Mesothelial cell of epicardium (in vitro differentiated cells): ENCODE results near the gene DIAPH2. TPM values are rescaled to one million over a fixed set of nuclear protein-coding genes. Genes with fewer than 3 reads are reported as not detected.

ENCODE experiments used
- DNase-seq, 2 experiments: peaks; one replicate each; pipeline ENCODE4 v3.0.0; 2021; ENCODE audit warnings: low spot score in 2 of 2; ENCODE audit not compliant: unreplicated experiment in 2 of 2
- H3K27ac Mint-ChIP-seq: 2 replicates; pipeline ENCODE4 v1.8.0; 2021; ENCODE audit warnings: mixed read lengths
- H3K27me3 Mint-ChIP-seq: 2 replicates; pipeline ENCODE4 v1.8.0; 2021; ENCODE audit warnings: low read depth, mixed read lengths
- H3K36me3 Mint-ChIP-seq: 2 replicates; pipeline ENCODE4 v1.8.0; 2021; ENCODE audit warnings: mixed read lengths
- H3K4me1 Mint-ChIP-seq: 2 replicates; pipeline ENCODE4 v1.8.0; 2021; ENCODE audit warnings: mixed read lengths
- H3K4me3 Mint-ChIP-seq: 2 replicates; pipeline ENCODE4 v1.8.0; 2021; ENCODE audit warnings: mild to moderate bottlenecking, moderate library complexity, mixed read lengths
- H3K9me3 Mint-ChIP-seq: 2 replicates; pipeline ENCODE4 v1.8.0; 2021; ENCODE audit warnings: mixed read lengths
- total RNA-seq: library from RNA; stranded (reverse); gene quantifications from 3 replicates; pipeline ENCODE4 v1.2.1, GENCODE V29; 2021
- TF ChIP-seq, protein P1 (sequence below): fragments of 200-600 bp; sonication (generic); IDR thresholded peaks from one replicate; pipeline ENCODE4 v1.5.0; 2021; ENCODE audit warnings: antibody characterized with exemption; ENCODE audit not compliant: unreplicated experiment

DIAPH2 gene
- total RNA-seq, 1 donor from 2014 or later, result 19.2 TPM

DNA sequence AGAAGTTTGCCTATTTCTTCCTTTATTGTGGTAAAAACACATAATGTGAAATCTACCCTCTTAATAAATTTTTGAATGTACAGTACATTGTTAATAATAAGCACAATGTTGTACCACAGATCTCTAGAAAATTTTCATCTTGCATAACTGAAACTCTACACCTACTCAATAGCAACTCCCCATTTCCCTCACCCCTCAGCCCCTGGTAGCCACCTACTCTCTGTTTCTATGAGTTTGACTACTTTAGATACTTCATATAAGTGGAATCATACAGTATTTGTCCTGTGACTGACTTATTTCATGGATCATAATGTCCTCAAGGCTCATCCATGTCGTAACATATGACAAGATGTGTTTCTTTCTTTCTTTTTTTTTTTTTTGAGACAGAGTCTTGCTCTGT, 645.5 kb downstream of the DIAPH2 start:
- Mint-ChIP-seq H3K27me3 (no peaks in the 10 kb centered on the region), H3K36me3 (no peaks in the 10 kb centered on the region), H3K4me1 (peaks cover 28% of the 10 kb centered on the region), H3K9me3 (no peaks in the 10 kb centered on the region), H3K27ac (no peak overlapping the region), H3K4me3 (no peak overlapping the region)
- no peak for DNase-seq
- TF ChIP-seq, protein P1, sequence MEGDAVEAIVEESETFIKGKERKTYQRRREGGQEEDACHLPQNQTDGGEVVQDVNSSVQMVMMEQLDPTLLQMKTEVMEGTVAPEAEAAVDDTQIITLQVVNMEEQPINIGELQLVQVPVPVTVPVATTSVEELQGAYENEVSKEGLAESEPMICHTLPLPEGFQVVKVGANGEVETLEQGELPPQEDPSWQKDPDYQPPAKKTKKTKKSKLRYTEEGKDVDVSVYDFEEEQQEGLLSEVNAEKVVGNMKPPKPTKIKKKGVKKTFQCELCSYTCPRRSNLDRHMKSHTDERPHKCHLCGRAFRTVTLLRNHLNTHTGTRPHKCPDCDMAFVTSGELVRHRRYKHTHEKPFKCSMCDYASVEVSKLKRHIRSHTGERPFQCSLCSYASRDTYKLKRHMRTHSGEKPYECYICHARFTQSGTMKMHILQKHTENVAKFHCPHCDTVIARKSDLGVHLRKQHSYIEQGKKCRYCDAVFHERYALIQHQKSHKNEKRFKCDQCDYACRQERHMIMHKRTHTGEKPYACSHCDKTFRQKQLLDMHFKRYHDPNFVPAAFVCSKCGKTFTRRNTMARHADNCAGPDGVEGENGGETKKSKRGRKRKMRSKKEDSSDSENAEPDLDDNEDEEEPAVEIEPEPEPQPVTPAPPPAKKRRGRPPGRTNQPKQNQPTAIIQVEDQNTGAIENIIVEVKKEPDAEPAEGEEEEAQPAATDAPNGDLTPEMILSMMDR, result no peak

DNA sequence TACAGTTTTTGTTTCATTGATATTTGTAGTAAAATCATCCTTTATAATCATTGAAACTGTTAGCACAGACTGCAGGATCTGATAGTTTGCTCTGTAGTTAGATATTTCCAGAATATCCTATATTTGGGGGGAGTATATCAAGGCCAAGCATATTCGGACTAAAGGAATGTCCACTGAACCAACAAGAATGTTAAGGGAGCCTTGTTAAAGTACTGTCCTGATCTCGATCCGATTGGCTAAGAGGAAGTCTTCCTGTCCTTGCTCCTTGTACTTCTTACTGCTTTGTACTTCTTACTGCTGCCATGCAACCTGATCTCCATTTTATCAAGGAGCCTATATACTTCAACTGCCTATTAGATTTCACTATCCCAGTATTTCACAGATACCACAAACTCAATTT, 648.3 kb downstream of the DIAPH2 start:
- Mint-ChIP-seq H3K36me3 (no peaks in the 10 kb centered on the region), H3K4me1 (peaks cover 21% of the 10 kb centered on the region), H3K27ac (peak overlapping the region; percentile 1), H3K4me3 (no peak overlapping the region), H3K27me3 (no peaks in the 10 kb centered on the region), H3K9me3 (no peaks in the 10 kb centered on the region)
- DNase-seq, result no peak
- TF ChIP-seq, protein P1, result no peak

DNA sequence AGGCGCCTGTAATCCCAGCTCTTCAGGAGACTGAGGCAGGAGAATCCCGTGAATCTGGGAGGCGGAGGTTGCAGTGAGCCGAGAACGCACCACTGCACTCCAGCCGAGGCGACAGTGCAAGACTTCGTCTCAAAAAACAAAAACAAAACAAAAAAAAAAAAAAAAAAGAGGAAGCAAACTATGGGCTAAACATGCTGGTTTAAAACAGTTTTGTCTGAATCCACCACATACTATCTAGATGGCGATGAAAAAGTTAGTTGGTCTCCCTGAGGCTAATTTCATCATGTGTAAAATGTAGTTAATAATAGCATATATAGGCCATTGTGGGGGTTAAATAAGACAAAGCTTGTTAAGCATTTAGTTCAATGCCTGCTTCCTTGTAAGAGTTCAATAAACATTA, 650.2 kb downstream of the DIAPH2 start:
- Mint-ChIP-seq H3K4me3 (no peak overlapping the region), H3K9me3 (no peaks in the 10 kb centered on the region), H3K27ac (no peak overlapping the region), H3K4me1 (peaks cover 14% of the 10 kb centered on the region), H3K27me3 (no peaks in the 10 kb centered on the region), H3K36me3 (no peaks in the 10 kb centered on the region)
- TF ChIP-seq, protein P1, result no peak
- DNase-seq, result no peak

DNA sequence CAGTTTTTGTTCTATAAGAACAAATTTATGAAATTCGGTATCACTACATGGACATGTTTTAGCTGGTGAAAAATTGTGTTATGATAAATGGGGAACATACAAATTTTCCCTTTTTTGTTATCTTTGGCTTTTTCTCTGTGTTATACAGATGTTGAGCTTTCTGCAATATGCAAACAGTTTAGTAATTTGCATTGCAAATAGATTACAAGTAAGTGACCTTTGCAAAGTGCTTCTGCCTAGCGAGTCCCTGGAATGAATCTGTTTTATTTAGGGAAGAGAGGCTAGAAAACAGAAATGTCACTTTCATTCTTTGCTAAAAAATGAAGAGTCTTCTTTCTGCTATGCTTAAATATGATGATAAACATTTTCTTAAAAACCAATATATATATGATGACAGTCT, 660.1 kb downstream of the DIAPH2 start:
- no peak for DNase-seq
- H3K27me3 Mint-ChIP-seq, result no peaks in the 10 kb centered on the region
- peaks cover 9% of the 10 kb centered on the region for H3K4me1 Mint-ChIP-seq
- no peak overlapping the region for H3K4me3 Mint-ChIP-seq
- TF ChIP-seq, protein P1, result no peak
- no peak overlapping the region for H3K27ac Mint-ChIP-seq
- no peaks in the 10 kb centered on the region for H3K9me3 Mint-ChIP-seq
- no peaks in the 10 kb centered on the region for H3K36me3 Mint-ChIP-seq

DNA sequence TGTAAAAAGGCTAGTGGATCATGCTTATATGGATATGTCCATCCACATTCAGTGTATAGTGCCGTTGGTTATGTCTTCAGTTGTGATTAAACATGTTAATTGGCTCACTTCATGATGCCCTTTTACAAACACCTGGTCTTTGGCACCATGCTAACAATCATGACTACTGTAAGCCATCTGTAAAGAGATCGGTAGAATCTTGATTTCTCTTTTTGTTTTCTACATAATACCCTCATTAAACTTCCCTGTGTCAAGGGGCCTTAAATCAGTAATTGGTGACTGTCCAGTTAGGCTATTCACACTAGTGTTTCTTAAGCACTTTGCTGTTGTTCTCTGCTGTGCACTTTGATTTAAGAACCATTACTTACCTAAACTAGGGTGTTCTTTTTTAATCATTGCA, 674.3 kb downstream of the DIAPH2 start:
- peaks cover 4% of the 10 kb centered on the region for H3K4me1 Mint-ChIP-seq
- no peaks in the 10 kb centered on the region for H3K36me3 Mint-ChIP-seq
- TF ChIP-seq, protein P1, result no peak
- H3K4me3 Mint-ChIP-seq, result no peak overlapping the region
- H3K27ac Mint-ChIP-seq, result no peak overlapping the region
- H3K27me3 Mint-ChIP-seq, result no peaks in the 10 kb centered on the region
- no peaks in the 10 kb centered on the region for H3K9me3 Mint-ChIP-seq
- DNase-seq, result no peak

DNA sequence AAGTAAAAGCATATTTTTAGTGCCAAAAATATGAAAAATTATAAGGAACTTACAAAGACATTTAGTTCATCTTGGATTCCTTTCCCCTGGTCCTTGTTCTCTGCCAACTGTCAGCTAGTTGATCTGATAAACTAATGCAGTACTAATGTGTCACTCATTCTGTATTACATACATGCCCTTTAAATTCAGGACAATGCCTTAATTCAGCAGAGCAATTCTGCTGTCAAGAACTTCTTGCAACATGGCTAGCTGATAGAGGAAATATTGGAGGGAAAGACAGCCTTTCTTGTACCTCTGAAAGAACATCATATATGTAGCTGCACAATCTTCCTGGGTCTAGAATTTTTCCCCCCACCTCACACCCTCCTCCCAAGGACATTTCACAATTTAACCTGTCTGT, 679.2 kb downstream of the DIAPH2 start:
- no peak overlapping the region for H3K4me3 Mint-ChIP-seq
- peaks cover 3% of the 10 kb centered on the region for H3K4me1 Mint-ChIP-seq
- no peak for DNase-seq
- no peaks in the 10 kb centered on the region for H3K27me3 Mint-ChIP-seq
- H3K36me3 Mint-ChIP-seq, result no peaks in the 10 kb centered on the region
- TF ChIP-seq, protein P1, result no peak
- no peaks in the 10 kb centered on the region for H3K9me3 Mint-ChIP-seq
- H3K27ac Mint-ChIP-seq, result no peak overlapping the region
